Posterior vena cava (tissue), 2 donors: ENCODE measurements around the gene PARVA. TPM values are rescaled to one million over a fixed set of nuclear protein-coding genes. Genes with fewer than 3 reads are reported as not detected.
"Not testable (repeated sequence)": the region's sequence is repeated elsewhere in the genome, so short reads cannot be mapped to it uniquely, and the experiment has no call there.

Source experiments
- DNase-seq: peaks from one replicate; pipeline ENCODE4 v3.0.0-alpha.2; 2020; ENCODE audit warnings: low spot score
- intact Hi-C, 2 donors: fragments of 100-400 bp; cut with DNase I; formaldehyde crosslinking; loops; one replicate each; pipeline versions ENCODE4 v1.14.1 to v1.14.2; 2022 to 2023
- long read RNA-seq, 2 donors: library from polyadenylated mRNA; unstranded; transcript quantifications; one replicate each; pipeline ENCODE4 v2.0.0, GENCODE V29; 2020 to 2021
- total RNA-seq, 2 donors: library from RNA; stranded (reverse); fragmentation: NEBNext Ultra II Directional; extraction: Animal tissue kit (Norgen Biotek cat#: 25700); gene quantifications; one replicate each; pipeline ENCODE4 v1.2.1, GENCODE V29; 2021
- donor health status: DM: yes; HTN: yes; CAD: no.
- donor health status: DM: yes; HTN: yes; CAD: no.

Gene PARVA
- 100 to 1,000 TPM; 151 to 172 TPM for total RNA-seq
- long read RNA-seq, donor 1, full-length matches to known transcripts, result 22 of 55 reads
- long read RNA-seq, donor 1, partial matches to known transcripts, result 11 of 55 reads
- long read RNA-seq, donor 1, other reads (novel, unspliced or antisense), result 22 of 55 reads
- long read RNA-seq, donor 2, full-length matches to known transcripts, result 127 of 195 reads
- long read RNA-seq, donor 2, partial matches to known transcripts, result 29 of 195 reads
- long read RNA-seq, donor 2, other reads (novel, unspliced or antisense), result 39 of 195 reads

GRCh38 chr11:12377106-12377823 is at the start of gene PARVA:
PARVA (plus strand) TSS chr11:12377571; CDS start chr11:12377648, 77 bp downstream.
- DNase-seq, result peak; percentile 89

GRCh38 chr11:12329169-12329568 is 48.2 kb upstream of the PARVA start:
- intact Hi-C loops, result no loop called here
- DNase-seq, result no peak

More at GRCh38 chr11:12377106-12377823, at the start of gene PARVA:
- intact Hi-C loops, result loop anchor here in 1 of 2 donors (5.0 kb wide), 1 partner anchor 35 kb away; no protein-coding TSS in a partner anchor

GRCh38 chr11:12329797-12330196 is 47.6 kb upstream of the PARVA start:
- intact Hi-C loops, result loop anchor here in 1 of 2 donors (5.0 kb wide), 1 partner anchor 563 kb away; no protein-coding TSS in a partner anchor
- DNase-seq, result no peak

GRCh38 chr11:12330485-12331231 is 46.7 kb upstream of the PARVA start:
- intact Hi-C loops, result loop anchor here in 1 of 2 donors (5.0 kb wide), 1 partner anchor 562 kb away; no protein-coding TSS in a partner anchor
- DNase-seq, result no peak

- intact Hi-C loops, result loop anchor here in 1 of 2 donors (5.0 kb wide), 1 partner anchor 561 kb away; no protein-coding TSS in a partner anchor
- peak; percentile 93 for DNase-seq
These were observed 46.0 kb upstream of the PARVA start for GRCh38 chr11:12331239-12331874.

- no peak for DNase-seq
- intact Hi-C loops, result no loop called here
These were observed 33.8 kb upstream of the PARVA start for GRCh38 chr11:12343526-12343925.

- intact Hi-C loops, result no loop called here
- DNase-seq, result no peak
These were observed 23.8 kb upstream of the PARVA start for GRCh38 chr11:12353534-12353933.

GRCh38 chr11:12354750-12355545 is 22.4 kb upstream of the PARVA start:
- no peak for DNase-seq
- intact Hi-C loops, result no loop called here

GRCh38 chr11:12356944-12357655 is 20.3 kb upstream of the PARVA start:
- no peak for DNase-seq
- intact Hi-C loops, result no loop called here

- intact Hi-C loops, DNase-seq: not testable (repeated sequence)
These were observed 19.7 kb upstream of the PARVA start for GRCh38 chr11:12357697-12358096.

- DNase-seq, result no peak
- intact Hi-C loops, result no loop called here
These were observed 18.8 kb upstream of the PARVA start for GRCh38 chr11:12358302-12359188.

GRCh38 chr11:12359761-12360160 is 17.6 kb upstream of the PARVA start:
- DNase-seq, result no peak
- intact Hi-C loops, result no loop called here

GRCh38 chr11:12361682-12362081 is 15.7 kb upstream of the PARVA start:
- intact Hi-C loops, result no loop called here
- no peak for DNase-seq

GRCh38 chr11:12362857-12363256 is 14.5 kb upstream of the PARVA start:
- no peak for DNase-seq
- intact Hi-C loops, result no loop called here

- DNase-seq, result no peak
- intact Hi-C loops, result no loop called here
These were observed 14.0 kb upstream of the PARVA start for GRCh38 chr11:12363373-12363772.

- DNase-seq, intact Hi-C loops: not testable (repeated sequence)
These were observed 11.3 kb upstream of the PARVA start for GRCh38 chr11:12365965-12366575.

GRCh38 chr11:12367057-12367456 is 10.3 kb upstream of the PARVA start:
- intact Hi-C loops, result not testable (repeated sequence)

More at GRCh38 chr11:12367057-12367456, 10.3 kb upstream of the PARVA start:
- DNase-seq, result not testable (repeated sequence)
